Osteoblast (primary cell): ENCODE data around the gene MAGI1. TPM values are rescaled to one million over a fixed set of nuclear protein-coding genes. Genes with fewer than 3 reads are reported as not detected.

Source experiments
- DNase-seq: peaks from one replicate; pipeline ENCODE4 v3.0.0; 2011; ENCODE audit warnings: low spot score, mixed read lengths; ENCODE audit not compliant: insufficient read length; ENCODE audit errors: missing footprints
- H2AFZ ChIP-seq: 2 replicates; pipeline ENCODE4 v1.6.0; 2011; ENCODE audit warnings: mild to moderate bottlenecking, low read length
- H3K27ac ChIP-seq: 2 replicates; pipeline ENCODE4 v1.5.1; 2011; ENCODE audit warnings: mild to moderate bottlenecking, low read depth, low read length, moderate library complexity
- H3K27me3 ChIP-seq: 2 replicates; pipeline ENCODE4 v1.6.0; 2012; ENCODE audit warnings: mild to moderate bottlenecking, control low read depth, inconsistent platforms, low read length, moderate library complexity; ENCODE audit not compliant: insufficient read depth
- H3K36me3 ChIP-seq: 2 replicates; pipeline ENCODE4 v1.5.1; 2011; ENCODE audit warnings: mild to moderate bottlenecking, low read length, control low read depth, moderate library complexity; ENCODE audit not compliant: insufficient read depth
- H3K4me1 ChIP-seq: 2 replicates; pipeline ENCODE4 v1.5.1; 2011; ENCODE audit warnings: mild to moderate bottlenecking, low read length, control low read depth, moderate library complexity; ENCODE audit not compliant: insufficient read depth
- H3K4me2 ChIP-seq: 2 replicates; pipeline ENCODE4 v1.6.0; 2011; ENCODE audit warnings: mild to moderate bottlenecking, low read length; ENCODE audit not compliant: insufficient read depth
- H3K4me3 ChIP-seq: fragments of 200-600 bp; sonication (generic); 3 replicates; pipeline ENCODE4 v1.5.1; 2012; ENCODE audit warnings: mild to moderate bottlenecking, low read length, inconsistent platforms; ENCODE audit not compliant: insufficient read depth
- H3K79me2 ChIP-seq: 2 replicates; pipeline ENCODE4 v1.6.0; 2012; ENCODE audit warnings: mild to moderate bottlenecking, low read length, control low read depth, inconsistent platforms; ENCODE audit not compliant: insufficient read depth
- H3K9me3 ChIP-seq: 2 replicates; pipeline ENCODE4 v1.5.1; 2011; ENCODE audit warnings: low read depth, low read length, control low read depth
- H4K20me1 ChIP-seq: 2 replicates; pipeline ENCODE4 v1.6.0; 2012; ENCODE audit warnings: mild to moderate bottlenecking, low read length, control low read depth; ENCODE audit not compliant: insufficient read depth
- CTCF ChIP-seq: IDR thresholded peaks from 2 replicates; pipeline ENCODE4 v1.5.1; 2011; ENCODE audit warnings: mild to moderate bottlenecking, low read depth, low read length, moderate library complexity; ENCODE audit errors: extremely low read depth
- total RNA-seq: library from RNA; depleted of rRNA; stranded (reverse); fragments of >200 nt; gene quantifications from 2 replicates; pipeline ENCODE4 v1.2.3, GENCODE V29; 2012

MAGI1 gene
- total RNA-seq, 1 donor, result 66.6 TPM

GRCh38 chr3:65638301-65638700, 400.4 kb downstream of the MAGI1 start:
- Histone ChIP-seq H3K36me3 (no peaks in the 10 kb centered on the region), H3K4me1 (peaks cover 1% of the 10 kb centered on the region), H2AFZ (no peak overlapping the region), H4K20me1 (peaks cover 47% of the 10 kb centered on the region), H3K27ac (no peak overlapping the region), H3K27me3 (no peaks in the 10 kb centered on the region), H3K9me3 (no peaks in the 10 kb centered on the region), H3K4me3 (no peak overlapping the region), H3K79me2 (peaks cover 34% of the 10 kb centered on the region), H3K4me2 (no peak overlapping the region)
- DNase-seq, result no peak
- TF ChIP-seq CTCF, result no peak

GRCh38 chr3:65636326-65636725, 402.4 kb downstream of the MAGI1 start:
- no peak for DNase-seq
- Histone ChIP-seq H3K9me3 (no peaks in the 10 kb centered on the region), H2AFZ (no peak overlapping the region), H3K4me3 (no peak overlapping the region), H3K27ac (no peak overlapping the region), H3K27me3 (no peaks in the 10 kb centered on the region), H3K79me2 (peaks cover 29% of the 10 kb centered on the region), H3K4me1 (no peaks in the 10 kb centered on the region), H3K36me3 (no peaks in the 10 kb centered on the region), H4K20me1 (peaks cover 45% of the 10 kb centered on the region), H3K4me2 (no peak overlapping the region)
- no peak for TF ChIP-seq CTCF

- Histone ChIP-seq H3K79me2 (peaks cover 23% of the 10 kb centered on the region), H3K9me3 (no peaks in the 10 kb centered on the region), H2AFZ (no peak overlapping the region), H3K36me3 (no peaks in the 10 kb centered on the region), H4K20me1 (peaks cover 38% of the 10 kb centered on the region), H3K4me1 (no peaks in the 10 kb centered on the region), H3K27me3 (no peaks in the 10 kb centered on the region), H3K27ac (no peak overlapping the region), H3K4me2 (no peak overlapping the region), H3K4me3 (no peak overlapping the region)
- DNase-seq, result no peak
- TF ChIP-seq CTCF, result no peak
Measured at GRCh38 chr3:65635657-65636056, 403.1 kb downstream of the MAGI1 start.

GRCh38 chr3:65633018-65633638, 405.6 kb downstream of the MAGI1 start:
- Histone ChIP-seq H3K27ac (no peak overlapping the region), H3K79me2 (peaks cover 30% of the 10 kb centered on the region), H3K27me3 (no peaks in the 10 kb centered on the region), H2AFZ (no peak overlapping the region), H3K4me3 (no peak overlapping the region), H3K4me1 (no peaks in the 10 kb centered on the region), H3K9me3 (no peaks in the 10 kb centered on the region), H3K36me3 (no peaks in the 10 kb centered on the region), H3K4me2 (no peak overlapping the region), H4K20me1 (peaks cover 41% of the 10 kb centered on the region)
- TF ChIP-seq CTCF, result no peak
- DNase-seq, result no peak
